Epithelial cell of esophagus (primary cell): Measurements from ENCODE around the gene FAM120A.

Experiments
- DNase-seq: peaks from one replicate; pipeline ENCODE4 v3.0.0; 2010; ENCODE audit warnings: low read depth
- H3K4me3 ChIP-seq: 2 replicates; pipeline ENCODE4 v1.5.1; 2011; ENCODE audit warnings: mild to moderate bottlenecking, low read length, control low read depth
- CTCF ChIP-seq: IDR thresholded peaks from 2 replicates; pipeline ENCODE4 v1.5.1; 2011; ENCODE audit warnings: low read depth, mild to moderate bottlenecking, low read length, control low read depth, inconsistent platforms; ENCODE audit not compliant: insufficient read depth; ENCODE audit errors: missing control alignments

Gene FAM120A

GRCh38 chr9:93597871-93598646, 146.6 kb downstream of the FAM120A start:
- DNase-seq = no peak
- TF ChIP-seq CTCF = no peak
- no peak overlapping the region for H3K4me3 ChIP-seq

GRCh38 chr9:93598647-93599241, 147.3 kb downstream of the FAM120A start:
- no peak overlapping the region for H3K4me3 ChIP-seq
- no peak for TF ChIP-seq CTCF
- DNase-seq = peak; percentile 39

- no peak overlapping the region for H3K4me3 ChIP-seq
- TF ChIP-seq CTCF = no peak
- DNase-seq = no peak
These were observed 148.3 kb downstream of the FAM120A start for GRCh38 chr9:93599571-93600403.

- no peak for TF ChIP-seq CTCF
- no peak for DNase-seq
- no peak overlapping the region for H3K4me3 ChIP-seq
These were observed 149.0 kb downstream of the FAM120A start for GRCh38 chr9:93600504-93600903.

GRCh38 chr9:93601063-93601462, 149.6 kb downstream of the FAM120A start:
- DNase-seq = no peak
- TF ChIP-seq CTCF = no peak
- H3K4me3 ChIP-seq = no peak overlapping the region

GRCh38 chr9:93601666-93602065, 150.2 kb downstream of the FAM120A start:
- TF ChIP-seq CTCF = no peak
- no peak for DNase-seq
- H3K4me3 ChIP-seq = no peak overlapping the region
